H1 (cell line): ENCODE measurements around the gene CAV3. TPM values are rescaled to one million over a fixed set of nuclear protein-coding genes. Genes with fewer than 3 reads are reported as not detected.
A peak's percentile ranks its signal among the peaks of the same experiment; 100 is the strongest.

Experiments used
- CTCF ChIA-PET: fragments of 300-600 bp; sonication (Branson Sonifier 250); formaldehyde crosslinking; loops from one replicate; lab custom pipeline; 2021; ENCODE audit not compliant: partially characterized antibody; lab: Charles Lee
- POLR2A ChIA-PET: fragments of 300-600 bp; sonication (Branson Sonifier 250); formaldehyde crosslinking; loops from one replicate; lab custom pipeline; 2021; ENCODE audit warnings: inconsistent platforms; ENCODE audit not compliant: partially characterized antibody; lab: Charles Lee
- DNase-seq, 2 experiments: peaks; one replicate each; pipeline versions ENCODE4 v3.0.0 to v3.0.0-alpha.2; 2010 to 2022; ENCODE audit warnings: low spot score in 2 of 2, low read depth in 1 of 2, mixed read lengths in 1 of 2
- FAIRE-seq: peaks from 2 replicates; lab custom pipeline; 2011; peaks lifted over from hg19 to GRCh38; lab: Jason Lieb, UNC
- H2AFZ ChIP-seq: 2 replicates; pipeline ENCODE4 v1.8.1; 2012; ENCODE audit warnings: low read length, inconsistent platforms
- H2AK5ac ChIP-seq: 2 replicates; pipeline ENCODE4 v1.6.1; 2013; ENCODE audit warnings: low read depth, low read length
- H2BK120ac ChIP-seq: replicated peaks from 2 replicates; pipeline ENCODE3; 2013; ENCODE audit warnings: low read depth, low read length, inconsistent platforms
- H2BK12ac ChIP-seq: 2 replicates; pipeline ENCODE4 v1.6.1; 2013; ENCODE audit warnings: low read depth, low read length
- H2BK15ac ChIP-seq: 2 replicates; pipeline ENCODE4 v1.6.1; 2013; ENCODE audit warnings: low read length
- H2BK20ac ChIP-seq: 2 replicates; pipeline ENCODE4 v1.6.1; 2013; ENCODE audit warnings: low read length
- H2BK5ac ChIP-seq: 2 replicates; pipeline ENCODE4 v1.6.1; 2013; ENCODE audit warnings: low read depth, low read length
- H3K14ac ChIP-seq: 2 replicates; pipeline ENCODE4 v1.6.1; 2013; ENCODE audit warnings: inconsistent platforms; ENCODE audit not compliant: insufficient read length
- H3K18ac ChIP-seq: 2 replicates; pipeline ENCODE4 v1.6.1; 2013; ENCODE audit warnings: low read length; ENCODE audit errors: extremely low read depth
- H3K23ac ChIP-seq: 2 replicates; pipeline ENCODE4 v1.6.1; 2013; ENCODE audit warnings: inconsistent platforms; ENCODE audit not compliant: insufficient read length
- H3K23me2 ChIP-seq: 2 replicates; pipeline ENCODE4 v1.6.1; 2013; ENCODE audit warnings: low read depth, low read length
- H3K27ac ChIP-seq: 2 replicates; pipeline ENCODE4 v1.6.1; 2011; ENCODE audit warnings: low read depth, low read length, inconsistent platforms
- H3K27me3 ChIP-seq, 4 experiments: replicated peaks in 1 of 4; 1 replicate in 1 of 4; 2 replicates in 3 of 4; pipeline versions ENCODE4 v1.6.1 to v1.8.1; 2011 to 2013; ENCODE audit warnings: low read length in 3 of 4, mild to moderate bottlenecking in 3 of 4, inconsistent platforms in 2 of 4, mixed read lengths in 2 of 4, moderate library complexity in 1 of 4; ENCODE audit not compliant: control insufficient read depth in 3 of 4, insufficient read depth in 3 of 4; ENCODE audit errors: extremely low read depth in 1 of 4
- H3K36me3 ChIP-seq, 4 experiments: 2 replicates each; pipeline versions ENCODE4 v1.6.1 to v1.8.1; 2011 to 2013; ENCODE audit warnings: mild to moderate bottlenecking in 4 of 4, low read length in 3 of 4, moderate library complexity in 2 of 4, control low read depth in 1 of 4, inconsistent platforms in 1 of 4; ENCODE audit not compliant: insufficient read depth in 4 of 4, control insufficient read depth in 2 of 4
- H3K4ac ChIP-seq: replicated peaks from 2 replicates; pipeline ENCODE3; 2013; ENCODE audit warnings: low read length, low read depth, mixed read lengths, inconsistent platforms; ENCODE audit not compliant: insufficient read length
- H3K4me1 ChIP-seq, 4 experiments: replicated peaks in 1 of 4; 1 replicate in 1 of 4; 2 replicates in 3 of 4; pipeline versions ENCODE4 v1.6.1 to v1.8.1; 2011 to 2013; ENCODE audit warnings: low read length in 3 of 4, inconsistent platforms in 2 of 4, mixed read lengths in 1 of 4; ENCODE audit not compliant: insufficient read depth in 4 of 4, control insufficient read depth in 3 of 4
- H3K4me2 ChIP-seq, 2 experiments: 2 replicates each; pipeline versions ENCODE4 v1.6.1 to v1.8.1; 2011 to 2013; ENCODE audit warnings: low read depth in 2 of 2, low read length in 2 of 2, control low read depth in 1 of 2, inconsistent platforms in 1 of 2, mild to moderate bottlenecking in 1 of 2; ENCODE audit not compliant: insufficient read depth in 1 of 2
- H3K4me3 ChIP-seq, 4 experiments: fragments of 200-600, 300-600 bp in 1 of 4; sonication (generic), shearing (Covaris generic), sonication (Bioruptor Twin) in 1 of 4; 2 replicates each; pipeline versions ENCODE4 v1.5.1 to v1.8.1; 2011 to 2016; ENCODE audit warnings: low read length in 4 of 4, low read depth in 3 of 4, control low read depth in 2 of 4, inconsistent platforms in 2 of 4, mild to moderate bottlenecking in 2 of 4, mixed read lengths in 1 of 4, moderate library complexity in 1 of 4; ENCODE audit not compliant: insufficient read depth in 2 of 4; ENCODE audit errors: extremely low read depth in 1 of 4
- H3K56ac ChIP-seq: replicated peaks from 2 replicates; pipeline ENCODE3; 2013; ENCODE audit warnings: low read depth, mild to moderate bottlenecking, mixed read lengths, low read length, inconsistent platforms; ENCODE audit not compliant: insufficient read length
- H3K79me1 ChIP-seq: 2 replicates; pipeline ENCODE4 v1.6.1; 2013; ENCODE audit warnings: low read depth, low read length, control low read depth
- H3K79me2 ChIP-seq, 2 experiments: 2 replicates each; pipeline versions ENCODE4 v1.6.1 to v1.8.1; 2012 to 2013; ENCODE audit warnings: low read length in 2 of 2, mild to moderate bottlenecking in 2 of 2, inconsistent platforms in 1 of 2; ENCODE audit not compliant: insufficient read depth in 2 of 2, control insufficient read depth in 1 of 2
- H3K9ac ChIP-seq, 4 experiments: replicated peaks in 1 of 4; 1 replicate in 1 of 4; 2 replicates in 3 of 4; pipeline versions ENCODE4 v1.6.1 to v1.8.1; 2011 to 2013; ENCODE audit warnings: low read depth in 3 of 4, low read length in 3 of 4, control low read depth in 2 of 4, mild to moderate bottlenecking in 2 of 4, moderate library complexity in 2 of 4, inconsistent platforms in 1 of 4; ENCODE audit errors: extremely low read depth in 1 of 4
- H3K9me3 ChIP-seq, 2 experiments: 2 replicates each; pipeline versions ENCODE4 v1.6.1 to v1.8.1; 2012 to 2013; ENCODE audit warnings: mild to moderate bottlenecking in 2 of 2, moderate library complexity in 2 of 2, control low read depth in 1 of 2, inconsistent platforms in 1 of 2, low read depth in 1 of 2, low read length in 1 of 2, mixed read lengths in 1 of 2; ENCODE audit not compliant: insufficient read depth in 2 of 2
- H4K20me1 ChIP-seq, 2 experiments: replicated peaks in 1 of 2; 2 replicates each; pipeline versions ENCODE3 to v1.8.1; 2011 to 2013; ENCODE audit warnings: inconsistent platforms in 2 of 2, low read length in 2 of 2, mild to moderate bottlenecking in 1 of 2; ENCODE audit not compliant: insufficient read depth in 2 of 2, control insufficient read depth in 1 of 2
- H4K5ac ChIP-seq: 2 replicates; pipeline ENCODE4 v1.6.1; 2013; ENCODE audit warnings: low read length, low read depth, mixed read lengths, inconsistent platforms; ENCODE audit not compliant: insufficient read length
- H4K8ac ChIP-seq: 2 replicates; pipeline ENCODE4 v1.8.0; 2013; ENCODE audit warnings: mild to moderate bottlenecking, moderate library complexity, low read length, inconsistent platforms; ENCODE audit not compliant: insufficient read depth; ENCODE audit errors: extremely low read depth
- H4K91ac ChIP-seq: replicated peaks from 2 replicates; pipeline ENCODE3; 2013; ENCODE audit warnings: low read length, mixed read lengths, inconsistent platforms; ENCODE audit not compliant: insufficient read length
- JUND ChIP-seq: IDR thresholded peaks from 2 replicates; pipeline ENCODE4 v1.6.1; 2011; ENCODE audit warnings: mild to moderate bottlenecking, improper control_type of control experiment, low read length
- SUZ12 ChIP-seq: fragments of 200-600 bp; sonication (generic); IDR thresholded peaks from 2 replicates; pipeline ENCODE4 v1.6.1; 2012; ENCODE audit warnings: mild to moderate bottlenecking, inconsistent platforms, low read length, moderate library complexity, mixed read lengths
- WGBS, 2 experiments: shearing (Covaris generic) in 1 of 2; methylation state at CpG; one replicate each; pipeline versions ENCODE4 v1.1.6 to v1.1.7; 2013 to 2015; ENCODE audit warnings: low lambda C conversion rate in 2 of 2, mixed read lengths in 2 of 2, inconsistent platforms in 1 of 2, low coverage in 1 of 2, missing lambda C conversion rate in 1 of 2; ENCODE audit not compliant: insufficient replicate concordance in 2 of 2, insufficient coverage in 1 of 2, insufficient read length in 1 of 2; ENCODE audit errors: extremely low coverage in 1 of 2, missing lambda C conversion rate in 1 of 2; 5-methylcytosine and 5-hydroxymethylcytosine counted together
- polyA plus RNA-seq, 7 experiments: library from polyadenylated mRNA; depleted of rRNA in 3 of 7; stranded (reverse) in 5 of 7; unstranded in 2 of 7; fragments of >200 nt in 5 of 7; fragments of 200-250 nt in 2 of 7; gene quantifications; 1 replicate in 5 of 7; 2 replicates in 1 of 7; 4 replicates in 1 of 7; pipeline versions ENCODE4 v1.2.1 to v1.2.3, GENCODE V29; 2011 to 2013; ENCODE audit warnings: missing spikeins in 2 of 7, mixed read lengths in 2 of 7
- total RNA-seq: library from RNA; stranded (reverse); fragmentation: NEBNext Ultra II Directional; extraction: Animal tissue kit (Norgen Biotek cat#: 25700); gene quantifications from 2 replicates; pipeline ENCODE4 v1.2.1, GENCODE V29; 2021

CAV3 gene
- total and polyA plus RNA-seq, 2 of the 8 experiments (the other 6 are each of a cell fraction or from before 2014, with no cell fraction given) = not detected

DNA sequence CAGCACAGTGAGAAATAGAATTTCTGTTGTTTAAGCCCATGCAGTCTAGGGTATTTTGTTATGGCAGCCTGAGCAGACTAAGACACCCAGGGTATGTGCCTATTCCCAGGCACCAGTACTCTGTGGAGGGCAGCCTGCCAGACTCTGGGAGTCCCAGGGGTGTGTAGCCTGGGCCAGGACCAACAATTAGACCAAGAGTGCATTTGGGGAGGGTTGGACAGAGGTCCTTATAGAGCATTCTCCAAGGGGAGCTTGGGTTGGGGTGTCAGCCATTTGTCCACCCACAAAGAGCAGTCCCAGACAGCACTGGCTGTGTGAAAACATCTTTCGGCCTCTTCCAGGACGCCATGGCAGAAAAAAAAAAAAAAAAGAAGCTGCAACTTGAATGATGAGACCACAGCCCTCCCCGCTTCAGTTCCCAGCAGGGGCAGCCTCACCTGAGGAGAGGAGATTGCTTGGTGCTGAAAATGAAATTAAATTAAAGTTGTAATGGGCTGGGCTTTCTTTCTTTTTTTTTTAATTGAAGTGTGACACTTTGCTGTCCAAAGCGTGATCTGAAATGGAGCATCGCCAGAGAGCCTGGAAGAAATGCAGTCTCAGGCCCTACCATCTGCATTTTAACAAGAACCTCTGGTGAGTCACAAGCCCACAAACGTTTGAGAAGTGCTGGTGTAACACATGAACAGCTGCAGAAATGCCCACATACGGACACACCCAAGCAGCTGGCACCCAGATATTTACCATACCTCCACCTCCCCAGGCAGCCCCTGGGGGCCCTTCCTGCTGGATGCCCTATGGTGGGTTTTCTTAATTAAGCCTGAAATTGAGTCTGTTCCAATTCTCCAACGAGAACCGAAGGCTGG is 21.3 kb upstream of the CAV3 start:
- Histone ChIP-seq H4K20me1 (peaks cover 0 to 7% of the 10 kb centered on the region in 2 experiments), H3K23me2 (0 out of 2 replicates have a peak, but pooled peaks cover 1% of the 10 kb centered on the region), H2BK15ac (no peak overlapping the region), H2AK5ac (no peak overlapping the region), H3K23ac (no peak overlapping the region), H3K4me2 (no peak overlapping the region), H2BK12ac (no peak overlapping the region), H3K79me2 (no peaks in the 10 kb centered on the region), H3K56ac (no peak overlapping the region), H2AFZ (no peak overlapping the region), H3K4ac (no peak overlapping the region), H3K9me3 (peaks cover 0 to 3% of the 10 kb centered on the region in 2 experiments; a peak in 1 of 4 replicates), H3K27me3 (peaks cover 39 to 73% (median 71%) of the 10 kb centered on the region in 4 experiments), H3K4me1 (no peaks in the 10 kb centered on the region; a peak in 1 of 7 replicates), H3K4me3 (no peak overlapping the region), H3K9ac (no peak overlapping the region), H2BK5ac (no peak overlapping the region), H2BK120ac (no peak overlapping the region), H3K18ac (no peak overlapping the region), H4K8ac (no peak overlapping the region), H3K79me1 (no peaks in the 10 kb centered on the region), H4K91ac (no peak overlapping the region), H4K5ac (no peak overlapping the region), H2BK20ac (no peak overlapping the region), H3K14ac (no peak overlapping the region), H3K36me3 (no peaks in the 10 kb centered on the region), H3K27ac (no peak overlapping the region)
- TF ChIP-seq SUZ12 (peak; percentile 25; the same call in 1 of the 2 replicates), JUND (no peak)
- WGBS, 2 experiments = 72% methylated on average over 8 of the region's 9 CpGs; no CpG with 5 or more reads in 1 of the 2 experiments
- ChIA-PET CTCF (interaction anchor here (0.5 to 4.5 kb wide), 22 partner anchors 7 to 780 kb away, joined by 3 to 37 read pairs (median 4); partner anchors contain the start of genes CAV3 and OXTR), POLR2A (no interaction called here)
- DNase-seq (no peak), FAIRE-seq (no peak)
